Stimulated activated CD8-positive, alpha-beta memory T cell treated with anti-CD3 and anti-CD28 coated beads, Interleukin-15, amount 100 ng/mL, for 4 hours (primary cell): ENCODE results near the gene WDR1.

ENCODE experiments used
- DNase-seq, 2 donors: peaks; one replicate each; pipeline ENCODE4 v3.0.0-alpha.2; 2020; ENCODE audit warnings: low read depth in 2 of 2

The WDR1 gene

GRCh38 chr4:10098780-10099160 is 17.8 kb downstream of the WDR1 start:
- no peak for DNase-seq

GRCh38 chr4:10097906-10098779 is 18.5 kb downstream of the WDR1 start:
- DNase-seq, result no peak

- no peak for DNase-seq
Measured at GRCh38 chr4:10096978-10097335, 19.6 kb downstream of the WDR1 start.

- peak; percentile 69 to 84 for DNase-seq
Measured at GRCh38 chr4:10096201-10096977, 20.2 kb downstream of the WDR1 start.

GRCh38 chr4:10095296-10095991 is 21.2 kb downstream of the WDR1 start:
- DNase-seq, result no peak

- no peak for DNase-seq
Measured at GRCh38 chr4:10094841-10095240, 21.8 kb downstream of the WDR1 start.

GRCh38 chr4:10093801-10094552 is 22.6 kb downstream of the WDR1 start:
- no peak for DNase-seq

GRCh38 chr4:10093271-10093621 is 23.4 kb downstream of the WDR1 start:
- no peak for DNase-seq

- no peak for DNase-seq
Measured at GRCh38 chr4:10092481-10093270, 23.9 kb downstream of the WDR1 start.

GRCh38 chr4:10091531-10092181 is 24.9 kb downstream of the WDR1 start:
- no peak for DNase-seq

- DNase-seq, result no peak
Measured at GRCh38 chr4:10090467-10091250, 25.9 kb downstream of the WDR1 start.

GRCh38 chr4:10089346-10089745 is 27.3 kb downstream of the WDR1 start:
- DNase-seq, result no peak

- no peak for DNase-seq
Measured at GRCh38 chr4:10088135-10089010, 28.2 kb downstream of the WDR1 start.

- no peak for DNase-seq
Measured at GRCh38 chr4:10087152-10087791, 29.3 kb downstream of the WDR1 start.

- no peak for DNase-seq
Measured at GRCh38 chr4:10086506-10087120, 30.0 kb downstream of the WDR1 start.

GRCh38 chr4:10085828-10086505 is 30.6 kb downstream of the WDR1 start:
- DNase-seq, result no peak

- no peak for DNase-seq
Measured at GRCh38 chr4:10085386-10085785, 31.2 kb downstream of the WDR1 start.
